SH-SY5Y (cell line): ENCODE results near the gene FBXO17.

Experiments used
- GATA2 ChIP-seq: IDR thresholded peaks from 2 replicates; pipeline ENCODE4 v1.6.1; 2011; ENCODE audit warnings: mild to moderate bottlenecking, low read depth, low read length
- GATA3 ChIP-seq: IDR thresholded peaks from 2 replicates; pipeline ENCODE4 v1.6.1; 2011; ENCODE audit warnings: low read depth, mild to moderate bottlenecking, low read length, moderate library complexity

GRCh38 chr19:39021063-39021462 is 45.5 kb upstream of the FBXO17 start:
- TF ChIP-seq GATA2 (no peak), GATA3 (no peak)
